ENCODE data around the gene RPS27.
"Not testable (repeated sequence)": the region's sequence is repeated elsewhere in the genome, so short reads cannot be mapped to it uniquely, and the experiment has no call there.

The RPS27 gene

DNA sequence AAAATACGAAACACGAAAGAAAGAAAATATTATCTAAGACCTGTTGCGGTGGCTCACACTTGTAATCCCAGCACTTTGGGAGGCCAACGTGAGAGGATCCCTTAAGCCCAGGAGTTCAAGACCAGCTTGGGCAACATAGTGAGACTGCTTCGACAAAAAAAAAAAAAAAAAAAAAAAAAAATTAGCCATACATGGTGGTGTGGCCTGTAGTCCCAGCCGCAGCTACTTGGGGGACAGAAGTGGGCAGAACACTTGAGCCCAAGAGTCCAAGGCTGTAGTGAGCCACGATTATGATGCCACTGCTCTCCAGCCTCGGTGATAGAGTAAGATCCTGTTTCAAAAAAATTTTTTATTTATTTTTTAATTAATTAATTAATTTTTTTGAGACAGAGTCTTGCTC is 2.9 kb upstream of the RPS27 start:
- no peak for DNase-seq

DNA sequence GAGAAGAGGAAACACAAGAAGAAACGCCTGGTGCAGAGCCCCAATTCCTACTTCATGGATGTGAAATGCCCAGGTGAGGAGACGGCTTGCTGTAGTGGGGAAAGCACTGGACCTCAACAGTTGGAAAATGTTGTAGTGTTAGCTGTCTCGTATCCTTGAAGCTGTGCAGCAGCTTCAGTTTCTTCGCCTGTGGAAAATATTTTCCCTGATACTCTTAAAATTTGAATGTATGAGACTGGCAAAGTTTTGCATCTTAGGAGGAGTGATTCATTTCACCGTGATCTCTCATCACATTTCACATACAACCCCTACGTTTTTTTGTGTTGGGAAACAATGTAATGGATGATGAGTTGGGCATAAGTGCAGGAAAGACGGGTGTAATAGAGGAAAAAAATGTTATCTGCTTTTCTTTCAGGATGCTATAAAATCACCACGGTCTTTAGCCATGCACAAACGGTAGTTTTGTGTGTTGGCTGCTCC is 629 bp downstream of the RPS27 start:
- DNase-seq = no peak

DNA sequence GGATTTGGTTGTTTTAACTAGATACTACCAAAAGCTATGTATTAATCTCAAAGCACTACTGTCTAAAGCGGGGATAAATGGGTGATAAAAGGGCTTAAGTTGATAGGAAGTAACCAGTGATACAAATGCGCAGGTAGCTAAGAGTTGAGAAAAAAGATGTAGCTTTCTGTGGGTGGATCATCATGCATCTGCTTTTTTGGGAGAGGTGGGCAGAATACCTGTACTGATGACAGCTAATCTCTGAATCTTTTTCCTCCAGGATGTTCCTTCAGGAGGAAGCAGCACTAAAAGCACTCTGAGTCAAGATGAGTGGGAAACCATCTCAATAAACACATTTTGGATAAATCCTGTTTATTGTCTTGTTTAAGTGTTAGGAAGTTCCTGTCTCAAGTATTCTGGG is 1.2 kb downstream of the RPS27 start:
- DNase-seq = no peak

DNA sequence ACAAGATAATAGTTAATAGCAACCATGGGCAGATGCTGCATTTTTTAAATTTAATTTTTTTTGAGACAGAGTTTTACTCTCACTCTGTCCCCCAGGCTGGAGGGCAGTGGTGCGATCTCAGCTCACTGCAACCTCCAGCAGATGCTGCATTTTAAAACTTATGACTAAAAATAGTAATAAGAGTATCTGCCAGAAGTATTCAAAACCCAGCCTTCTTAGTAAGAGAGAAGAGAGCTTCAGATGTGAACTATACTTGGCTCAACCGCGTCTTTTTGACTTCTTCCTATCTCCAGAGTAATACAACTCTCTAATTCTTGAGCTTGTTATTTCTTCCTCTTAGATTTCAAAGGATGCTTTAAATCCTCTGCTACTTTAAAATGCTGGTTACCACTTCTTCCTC is 4.6 kb downstream of the RPS27 start:
- no peak for DNase-seq

DNA sequence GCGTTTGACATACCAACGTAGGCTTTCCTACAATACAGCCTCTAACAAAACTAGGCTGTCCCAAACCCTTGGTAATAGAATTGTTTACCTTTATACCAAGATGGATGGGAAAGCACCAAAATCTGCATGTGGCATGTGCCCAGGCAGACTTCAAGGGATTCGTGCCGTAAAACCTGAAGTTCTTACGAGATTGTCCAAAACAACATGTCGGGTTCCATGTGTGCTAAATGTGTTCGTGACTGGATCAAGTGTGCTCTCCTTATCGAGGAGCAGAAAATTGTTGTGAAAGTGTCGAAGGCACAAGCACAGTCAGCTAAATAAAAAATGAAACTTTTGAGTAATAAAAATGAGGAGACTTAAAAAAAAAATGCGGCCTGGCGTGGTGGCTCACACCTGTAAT is 5.1 kb downstream of the RPS27 start:
- DNase-seq = no peak

DNA sequence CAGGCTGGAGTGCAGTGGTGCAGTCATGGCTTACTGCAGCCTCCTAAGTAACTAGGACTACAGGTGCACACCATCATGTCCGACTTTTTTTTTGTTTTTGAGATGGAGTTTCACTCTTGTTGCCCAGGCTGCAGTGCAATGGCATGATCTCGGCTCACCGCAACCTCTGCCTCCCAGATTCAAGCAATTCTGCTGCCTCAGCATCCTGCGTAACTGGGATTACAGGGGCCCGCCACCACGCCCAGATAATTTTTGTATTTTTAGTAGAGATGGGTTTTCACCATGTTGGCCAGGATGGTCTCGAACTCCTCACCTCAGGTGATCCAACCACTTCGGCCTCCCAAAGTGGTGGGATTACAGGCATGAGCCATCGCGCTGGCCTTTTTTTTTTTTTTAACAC is 6.3 kb downstream of the RPS27 start:
- not testable (repeated sequence) for DNase-seq

DNA sequence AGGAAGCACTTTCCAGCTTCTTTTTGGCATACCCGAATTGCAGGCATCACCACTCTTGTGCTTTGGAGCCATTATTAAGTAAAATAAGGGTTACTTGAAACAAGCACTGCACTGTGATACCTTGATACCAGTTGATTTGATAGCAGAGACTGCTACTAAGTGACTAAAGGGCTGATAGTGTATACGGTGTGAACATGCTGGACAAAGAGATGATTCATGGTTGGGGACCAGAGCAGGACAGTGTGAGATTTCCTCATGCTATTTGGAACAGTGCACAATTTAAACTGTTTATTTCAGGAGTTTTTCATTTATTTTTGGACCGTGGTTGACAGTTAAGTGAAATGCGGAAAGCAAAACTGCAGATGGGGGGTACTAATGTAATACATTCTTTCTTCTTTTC is 9.9 kb downstream of the RPS27 start:
- no peak for DNase-seq

DNA sequence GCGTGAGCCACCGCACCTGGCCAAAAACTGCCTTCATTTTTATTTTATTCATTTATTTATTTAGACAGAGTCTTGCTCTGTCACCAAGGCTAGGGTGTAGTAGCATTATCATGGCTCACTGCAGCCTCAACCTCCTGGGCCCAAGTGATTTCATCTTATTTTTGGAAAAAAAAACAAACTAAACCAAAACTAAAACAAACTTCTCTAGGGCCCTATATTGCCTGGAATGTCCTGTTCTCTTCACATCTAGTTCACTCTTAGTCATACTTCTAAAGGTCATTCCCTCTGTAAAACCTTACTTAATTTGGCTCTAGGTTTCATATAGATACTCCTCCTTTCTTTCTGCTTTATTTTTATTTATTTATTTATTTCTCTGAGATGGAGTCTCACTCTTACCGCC is 15.6 kb downstream of the RPS27 start:
- no peak for DNase-seq

DNA sequence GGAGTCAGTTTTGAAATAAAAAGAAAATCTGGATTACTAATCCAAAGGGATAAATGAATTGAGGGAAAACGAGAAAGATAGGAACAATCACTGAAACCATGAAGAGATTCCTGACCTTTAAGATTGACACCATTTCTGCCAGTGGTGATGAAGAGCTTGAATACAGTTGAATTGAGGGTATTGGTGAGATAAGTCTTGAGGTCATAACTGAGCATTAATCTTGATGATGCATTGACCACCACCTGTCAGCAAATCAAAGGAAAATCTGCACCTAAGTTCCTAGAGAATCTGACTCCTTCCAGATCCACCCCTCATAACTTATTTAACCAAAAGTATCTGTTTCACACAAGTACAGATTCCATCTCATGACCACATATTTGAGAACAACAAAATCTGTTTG is 21.6 kb downstream of the RPS27 start:
- no peak for DNase-seq

DNA sequence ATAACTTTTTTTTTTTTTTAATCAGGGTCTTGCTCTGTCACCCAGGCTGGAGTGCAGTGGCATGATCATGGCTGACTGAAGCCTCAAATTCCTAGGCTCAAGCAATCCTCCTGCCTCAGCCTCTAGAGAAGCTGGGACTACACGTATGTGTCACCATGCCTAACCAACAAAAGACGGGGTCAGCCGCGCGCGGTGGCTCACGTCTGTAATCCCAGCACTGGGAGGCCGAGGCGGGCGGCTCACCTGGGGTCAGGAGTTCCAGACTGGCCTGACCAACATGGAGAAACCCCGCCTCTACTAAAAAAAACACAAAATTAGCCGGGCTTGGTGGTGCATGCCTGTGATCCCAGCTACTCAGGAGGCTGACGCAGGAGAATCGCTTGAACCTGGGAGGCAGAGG is 22.0 kb downstream of the RPS27 start:
- DNase-seq = not testable (repeated sequence)

DNA sequence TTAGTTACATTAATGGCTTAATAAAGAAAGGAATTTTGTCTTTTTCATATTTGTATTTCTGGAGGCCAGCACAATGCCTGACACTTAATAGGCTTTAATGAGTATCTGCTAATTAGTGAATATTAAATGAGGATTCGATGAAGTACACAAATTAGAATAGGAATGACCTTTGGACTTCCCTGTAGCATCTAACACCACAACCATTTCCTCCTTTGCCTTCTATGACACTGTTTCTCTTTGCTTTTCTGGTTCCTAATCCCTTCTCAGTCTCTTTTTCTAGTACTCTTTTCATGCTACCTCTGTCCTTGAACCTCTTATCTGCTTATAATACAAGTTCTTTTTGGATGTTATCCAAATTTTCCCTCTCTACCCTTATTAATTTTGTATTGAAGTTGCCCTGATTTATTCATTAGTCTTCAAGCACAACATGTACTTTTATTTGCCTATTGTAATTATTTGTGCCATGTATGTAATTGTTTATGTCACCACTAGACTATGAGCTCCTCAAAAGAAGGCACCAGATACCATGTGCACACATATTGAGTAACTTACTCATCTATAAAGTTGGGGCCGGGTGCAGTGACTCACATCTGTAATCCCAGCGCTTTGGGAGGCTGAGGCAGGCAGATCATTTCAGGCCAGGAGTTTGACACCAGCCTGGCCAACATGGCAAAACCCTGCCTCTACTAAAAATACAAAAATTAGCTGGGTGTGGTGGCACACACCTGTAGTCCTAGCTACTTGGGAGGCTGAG is 23.8 kb downstream of the RPS27 start:
- DNase-seq = no peak

DNA sequence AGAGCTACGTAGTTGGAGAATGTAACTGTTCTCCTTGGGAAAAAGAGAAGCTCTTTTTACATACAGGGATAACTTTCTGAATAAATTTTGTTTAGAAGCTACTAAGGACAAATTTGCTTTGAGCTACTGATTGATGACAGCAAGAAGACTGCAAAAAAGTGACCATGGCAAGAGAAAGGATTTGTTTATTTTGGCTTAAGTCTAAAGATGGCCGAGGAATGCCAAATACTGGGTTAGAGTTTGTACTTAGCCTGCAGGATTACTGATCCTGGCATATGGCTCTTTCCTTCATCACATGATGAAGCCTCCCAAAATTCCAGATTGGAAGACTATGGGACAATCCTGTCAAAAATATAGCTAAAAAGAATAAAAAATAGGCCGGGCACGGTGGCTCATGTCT is 28.7 kb downstream of the RPS27 start:
- no peak for DNase-seq

DNA sequence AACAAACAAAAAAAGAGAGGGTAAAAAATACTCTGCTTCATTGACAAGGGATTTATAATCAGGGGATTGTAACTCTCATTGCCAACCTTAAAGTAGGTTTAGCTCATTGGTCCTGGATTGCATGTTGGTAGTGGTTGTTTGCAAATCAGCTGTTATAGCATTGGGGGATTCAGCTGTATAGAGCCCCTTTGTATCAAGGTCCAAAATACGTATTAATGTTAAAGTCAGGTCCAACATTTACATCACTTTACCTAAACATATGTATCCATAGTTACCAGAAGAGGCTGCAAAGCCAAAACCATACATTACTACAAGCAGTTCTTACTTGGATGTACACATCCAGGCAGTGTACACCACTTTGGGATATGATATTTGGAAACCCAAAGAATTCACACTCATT is 29.4 kb downstream of the RPS27 start:
- no peak for DNase-seq

DNA sequence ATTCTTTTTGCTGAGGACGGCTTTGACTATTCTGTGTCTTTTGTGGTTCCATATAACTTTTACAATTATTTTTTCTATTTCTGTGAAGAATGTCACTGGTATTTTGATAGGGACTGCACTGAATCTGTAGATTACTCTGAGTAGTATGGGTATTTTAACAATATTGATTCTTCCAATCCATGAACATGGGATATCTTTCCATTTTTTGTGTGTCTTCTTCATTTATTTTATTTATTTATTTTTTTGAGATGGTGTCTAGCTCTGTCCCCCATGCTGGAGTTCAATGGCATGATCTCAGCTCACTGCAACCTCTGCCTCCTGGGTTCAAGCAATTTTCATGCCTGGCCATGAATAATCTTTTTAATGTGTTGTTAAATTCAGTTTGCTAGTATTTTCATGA is 43.1 kb downstream of the RPS27 start:
- not testable (repeated sequence) for DNase-seq

All from NCI-H345 (cell line).